Heart left ventricle (tissue), 13 donors: ENCODE data around the gene GJA4.

Experiments
- POLR2A ChIP-seq, 2 donors: fragments of 450-650 bp; IDR thresholded peaks; one replicate each; pipeline ENCODE4 v1.6.1; 2017; ENCODE audit warnings: antibody characterized with exemption in 2 of 2, mild to moderate bottlenecking in 2 of 2, moderate library complexity in 2 of 2
- TF ChIP-seq, protein P1 (sequence below), 12 donors: fragments of 200-600 bp; sonication (generic) in 4 of 12; IDR thresholded peaks; one replicate each; pipeline versions ENCODE4 v1.5.0 to v1.8.0; 2018 to 2022; ENCODE audit warnings: antibody characterized with exemption in 12 of 12, mild to moderate bottlenecking in 5 of 12
- donor health status: ischemic (EF 13 %, LVEDD 7.1; RV severe dilation, severe dysfunction).
- donor health status: DM: no; HTN: yes; CAD: no.
- donor health status: DM: no; HTN: no; CAD: no.
- donor health status: ischemic (EF 25% LVEDD 6.9; RV normal size, moderate dysfunction).
- donor health status: ischemic (EF 25% LVEDD 5.7; RV mildly dilated, moderate dysfunction).
- donor health status: ischemic (EF 35%, LVEDD 5.7; RV mildly dilated, moderate dysfunction).
- donor health status: nonischemic (EF 11% LVEDD 7.7; RV severe dilation, severe dysfunction).
- donor health status: DM: yes; HTN: yes; CAD: no.
- donor health status: PGD.
- donor health status: ischemic (EF 29% LVEDD 5.4; RV normal size, mild dysfunction).
- donor health status: nonischemic (EF 23%, LVEDD 6.1; RV moderate dilation, normal function).

DNA sequence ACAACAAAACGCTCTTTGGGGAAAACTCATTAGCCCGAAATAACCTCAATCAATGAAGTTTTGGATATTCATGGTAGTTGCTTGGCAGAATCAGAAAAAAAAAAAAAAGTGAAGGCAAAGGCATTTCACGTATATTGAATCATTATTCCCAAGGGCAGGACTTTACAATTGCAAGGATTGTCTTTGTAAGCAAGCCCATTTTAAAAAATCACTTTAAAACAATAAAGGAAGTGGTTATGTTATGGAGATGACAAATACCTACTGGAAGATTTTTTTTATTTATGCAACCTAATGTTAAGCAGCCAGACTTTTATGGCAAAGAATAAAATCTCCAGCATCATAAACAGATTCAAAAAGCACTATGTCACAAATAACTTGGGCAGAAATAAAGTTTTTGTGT lies 23.9 kb upstream of the GJA4 start:
- TF ChIP-seq, protein P1, sequence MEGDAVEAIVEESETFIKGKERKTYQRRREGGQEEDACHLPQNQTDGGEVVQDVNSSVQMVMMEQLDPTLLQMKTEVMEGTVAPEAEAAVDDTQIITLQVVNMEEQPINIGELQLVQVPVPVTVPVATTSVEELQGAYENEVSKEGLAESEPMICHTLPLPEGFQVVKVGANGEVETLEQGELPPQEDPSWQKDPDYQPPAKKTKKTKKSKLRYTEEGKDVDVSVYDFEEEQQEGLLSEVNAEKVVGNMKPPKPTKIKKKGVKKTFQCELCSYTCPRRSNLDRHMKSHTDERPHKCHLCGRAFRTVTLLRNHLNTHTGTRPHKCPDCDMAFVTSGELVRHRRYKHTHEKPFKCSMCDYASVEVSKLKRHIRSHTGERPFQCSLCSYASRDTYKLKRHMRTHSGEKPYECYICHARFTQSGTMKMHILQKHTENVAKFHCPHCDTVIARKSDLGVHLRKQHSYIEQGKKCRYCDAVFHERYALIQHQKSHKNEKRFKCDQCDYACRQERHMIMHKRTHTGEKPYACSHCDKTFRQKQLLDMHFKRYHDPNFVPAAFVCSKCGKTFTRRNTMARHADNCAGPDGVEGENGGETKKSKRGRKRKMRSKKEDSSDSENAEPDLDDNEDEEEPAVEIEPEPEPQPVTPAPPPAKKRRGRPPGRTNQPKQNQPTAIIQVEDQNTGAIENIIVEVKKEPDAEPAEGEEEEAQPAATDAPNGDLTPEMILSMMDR (IDR thresholded peaks at IDR 0.05) = no peak
- no peak for TF ChIP-seq POLR2A (IDR thresholded peaks at IDR 0.05)
